ENCODE data around the gene TENT5C. TPM values are rescaled to one million over a fixed set of nuclear protein-coding genes. Genes with fewer than 3 reads are reported as not detected.

Gene TENT5C
- polyA plus RNA-seq, 1 experiment = 1.9 TPM

GRCh38 chr1:117564227-117565075 is 41.4 kb upstream of the TENT5C start:
- CTCF ChIA-PET = interaction anchor here (0.6 to 1.7 kb wide), 4 partner anchors 12 to 29 kb away, joined by 3 to 7 read pairs (median 4); no protein-coding TSS in a partner anchor
- TF ChIP-seq CTCF (IDR thresholded peaks at IDR 0.05; ENCODE audit: insufficient read depth, low read depth, low read length) = no peak
- H3K27me3 ChIP-seq (ENCODE audit: control insufficient read depth, insufficient read depth, low read length) = peaks cover 8% of the 10 kb centered on the region
- no peaks in the 10 kb centered on the region for H3K36me3 ChIP-seq (ENCODE audit: control insufficient read depth, insufficient read depth, low read length)
- no peak overlapping the region for H3K4me3 ChIP-seq (ENCODE audit: low read depth, low read length)
- no peak for DNase-seq (ENCODE audit: low read depth)
- POLR2A ChIA-PET = no interaction called here

GRCh38 chr1:117565076-117565556 is 40.7 kb upstream of the TENT5C start:
- CTCF ChIA-PET = interaction anchor here (0.9 kb wide), 1 partner anchor 13 kb away, joined by 4 read pairs; no protein-coding TSS in a partner anchor

GRCh38 chr1:117565745-117566455 is 39.9 kb upstream of the TENT5C start:
- ChIA-PET CTCF (interaction anchor here (0.8 kb wide), 1 partner anchor 31 kb away, joined by 4 read pairs; no protein-coding TSS in a partner anchor), POLR2A (no interaction called here)
- peaks cover 8% of the 10 kb centered on the region for H3K27me3 ChIP-seq (ENCODE audit: control insufficient read depth, insufficient read depth, low read length)
- H3K4me3 ChIP-seq (ENCODE audit: low read depth, low read length) = no peak overlapping the region
- no peak for TF ChIP-seq CTCF (IDR thresholded peaks at IDR 0.05; ENCODE audit: insufficient read depth, low read depth, low read length)
- H3K36me3 ChIP-seq (ENCODE audit: control insufficient read depth, insufficient read depth, low read length) = no peaks in the 10 kb centered on the region
- no peak for DNase-seq (ENCODE audit: low read depth)

More at GRCh38 chr1:117565076-117565556, 40.7 kb upstream of the TENT5C start:
- TF ChIP-seq CTCF (IDR thresholded peaks at IDR 0.05; ENCODE audit: insufficient read depth, low read depth, low read length) = no peak
- POLR2A ChIA-PET = no interaction called here
- H3K4me3 ChIP-seq (ENCODE audit: low read depth, low read length) = no peak overlapping the region
- peaks cover 8% of the 10 kb centered on the region for H3K27me3 ChIP-seq (ENCODE audit: control insufficient read depth, insufficient read depth, low read length)
- no peaks in the 10 kb centered on the region for H3K36me3 ChIP-seq (ENCODE audit: control insufficient read depth, insufficient read depth, low read length)
- DNase-seq (ENCODE audit: low read depth) = no peak

GRCh38 chr1:117566556-117566955 is 39.3 kb upstream of the TENT5C start:
- no peaks in the 10 kb centered on the region for H3K36me3 ChIP-seq (ENCODE audit: control insufficient read depth, insufficient read depth, low read length)
- H3K4me3 ChIP-seq (ENCODE audit: low read depth, low read length) = no peak overlapping the region
- peaks cover 11% of the 10 kb centered on the region for H3K27me3 ChIP-seq (ENCODE audit: control insufficient read depth, insufficient read depth, low read length)
- TF ChIP-seq CTCF (IDR thresholded peaks at IDR 0.05; ENCODE audit: insufficient read depth, low read depth, low read length) = no peak
- DNase-seq (ENCODE audit: low read depth) = no peak
- POLR2A ChIA-PET = no interaction called here
- CTCF ChIA-PET = interaction anchor here (0.8 kb wide), 1 partner anchor 32 kb away, joined by 4 read pairs; no protein-coding TSS in a partner anchor

- H3K4me3 ChIP-seq (ENCODE audit: low read depth, low read length) = no peak overlapping the region
- ChIA-PET POLR2A (no interaction called here), CTCF (no interaction called here)
- H3K36me3 ChIP-seq (ENCODE audit: control insufficient read depth, insufficient read depth, low read length) = no peaks in the 10 kb centered on the region
- no peak for TF ChIP-seq CTCF (IDR thresholded peaks at IDR 0.05; ENCODE audit: insufficient read depth, low read depth, low read length)
- peaks cover 11% of the 10 kb centered on the region for H3K27me3 ChIP-seq (ENCODE audit: control insufficient read depth, insufficient read depth, low read length)
- no peak for DNase-seq (ENCODE audit: low read depth)
Measured at GRCh38 chr1:117567435-117567834, 38.4 kb upstream of the TENT5C start.
